ENCODE results near the gene FAM72A.
"Not testable (repeated sequence)": the region's sequence is repeated elsewhere in the genome, so short reads cannot be mapped to it uniquely, and the experiment has no call there.

Gene FAM72A

GRCh38 chr1:206215600-206216392 is 13.2 kb upstream of the FAM72A start:
- not testable (repeated sequence) for DNase-seq

GRCh38 chr1:206210802-206211201 is 8.2 kb upstream of the FAM72A start:
- not testable (repeated sequence) for DNase-seq

GRCh38 chr1:206205569-206205968 is 2.9 kb upstream of the FAM72A start:
- not testable (repeated sequence) for DNase-seq

GRCh38 chr1:206204871-206205270 is 2.2 kb upstream of the FAM72A start:
- not testable (repeated sequence) for DNase-seq

- DNase-seq, result not testable (repeated sequence)
These were observed 1.5 kb upstream of the FAM72A start for GRCh38 chr1:206204159-206204511.

GRCh38 chr1:206203364-206204158 is 922 bp upstream of the FAM72A start, which contains the start of gene SRGAP2:
TSS of gene SRGAP2 (plus strand) at chr1:206203541. CDS start at chr1:206205971, 2,430 bp downstream.
- DNase-seq, result peak; percentile 61

- not testable (repeated sequence) for DNase-seq
These were observed 5.8 kb downstream of the FAM72A start for GRCh38 chr1:206196748-206197424.

- not testable (repeated sequence) for DNase-seq
These were observed 7.5 kb downstream of the FAM72A start for GRCh38 chr1:206195182-206195581.

GRCh38 chr1:206186826-206187225 is 15.8 kb downstream of the FAM72A start:
- not testable (repeated sequence) for DNase-seq

GRCh38 chr1:206185778-206186177 is 16.9 kb downstream of the FAM72A start:
- not testable (repeated sequence) for DNase-seq

- not testable (repeated sequence) for DNase-seq
These were observed 18.9 kb downstream of the FAM72A start for GRCh38 chr1:206183788-206184187.

GRCh38 chr1:206182368-206183317 is 20.0 kb downstream of the FAM72A start:
- DNase-seq, result peak; percentile 61

- DNase-seq, result not testable (repeated sequence)
These were observed 23.0 kb downstream of the FAM72A start for GRCh38 chr1:206179666-206180065.

- peak; percentile 38 for DNase-seq
These were observed 24.3 kb downstream of the FAM72A start for GRCh38 chr1:206178061-206178989.

GRCh38 chr1:206176114-206176502 is 26.5 kb downstream of the FAM72A start:
- not testable (repeated sequence) for DNase-seq

- DNase-seq, result peak; percentile 42
These were observed 27.1 kb downstream of the FAM72A start for GRCh38 chr1:206175459-206176113.

- DNase-seq, result peak; percentile 23
These were observed 28.3 kb downstream of the FAM72A start for GRCh38 chr1:206174182-206174868.

GRCh38 chr1:206173110-206173719 is 29.4 kb downstream of the FAM72A start:
- DNase-seq, result not testable (repeated sequence)

- not testable (repeated sequence) for DNase-seq
These were observed 32.8 kb downstream of the FAM72A start for GRCh38 chr1:206169794-206170193.
